MM.1S (cell line): ENCODE data around the gene COBLL1.

ENCODE experiments used
- EZH2 ChIP-seq: fragments of 300-600 bp; sonication (generic); optimal IDR thresholded peaks from 2 replicates; pipeline ENCODE3; 2017; ENCODE audit warnings: low read depth, mild to moderate bottlenecking, antibody characterized with exemption, low read length, mixed read lengths
- TF ChIP-seq, protein P1 (sequence below): fragments of 300-600 bp; sonication (generic); IDR thresholded peaks from 2 replicates; pipeline ENCODE4 v1.5.1; 2016; ENCODE audit warnings: antibody characterized with exemption, low read length, mixed read lengths

DNA sequence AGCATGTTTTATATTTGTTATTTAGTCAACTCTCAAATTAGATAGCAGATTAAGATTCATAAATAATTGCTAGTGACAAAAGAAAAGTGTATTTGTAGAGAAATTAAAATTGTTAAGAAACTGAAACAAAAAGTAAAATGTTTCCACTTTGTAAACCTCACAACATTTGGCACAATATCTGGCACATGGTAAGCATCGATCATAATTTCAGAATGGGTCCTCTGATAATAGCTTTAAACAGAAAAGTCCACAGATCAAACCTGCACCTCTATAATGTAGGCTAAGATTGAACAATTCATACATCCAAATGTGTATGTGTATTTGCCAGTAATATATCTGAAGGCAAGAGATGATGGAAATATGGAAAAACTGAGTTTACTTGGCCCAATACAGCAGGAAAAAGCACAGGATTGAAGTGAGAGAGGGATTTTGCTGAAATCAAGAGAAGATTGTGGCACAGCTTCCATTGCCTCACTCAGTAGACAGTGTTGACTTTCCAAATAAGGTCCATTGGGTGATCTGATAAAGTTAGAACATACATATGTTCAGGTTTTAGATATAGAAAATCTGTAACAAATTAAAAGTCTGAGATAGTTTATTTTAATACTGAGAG, 39.4 kb downstream of the COBLL1 start:
- TF ChIP-seq, protein P1, sequence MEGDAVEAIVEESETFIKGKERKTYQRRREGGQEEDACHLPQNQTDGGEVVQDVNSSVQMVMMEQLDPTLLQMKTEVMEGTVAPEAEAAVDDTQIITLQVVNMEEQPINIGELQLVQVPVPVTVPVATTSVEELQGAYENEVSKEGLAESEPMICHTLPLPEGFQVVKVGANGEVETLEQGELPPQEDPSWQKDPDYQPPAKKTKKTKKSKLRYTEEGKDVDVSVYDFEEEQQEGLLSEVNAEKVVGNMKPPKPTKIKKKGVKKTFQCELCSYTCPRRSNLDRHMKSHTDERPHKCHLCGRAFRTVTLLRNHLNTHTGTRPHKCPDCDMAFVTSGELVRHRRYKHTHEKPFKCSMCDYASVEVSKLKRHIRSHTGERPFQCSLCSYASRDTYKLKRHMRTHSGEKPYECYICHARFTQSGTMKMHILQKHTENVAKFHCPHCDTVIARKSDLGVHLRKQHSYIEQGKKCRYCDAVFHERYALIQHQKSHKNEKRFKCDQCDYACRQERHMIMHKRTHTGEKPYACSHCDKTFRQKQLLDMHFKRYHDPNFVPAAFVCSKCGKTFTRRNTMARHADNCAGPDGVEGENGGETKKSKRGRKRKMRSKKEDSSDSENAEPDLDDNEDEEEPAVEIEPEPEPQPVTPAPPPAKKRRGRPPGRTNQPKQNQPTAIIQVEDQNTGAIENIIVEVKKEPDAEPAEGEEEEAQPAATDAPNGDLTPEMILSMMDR: no peak
- no peak for TF ChIP-seq EZH2
